Measurements from ENCODE around the gene ANKRD6. TPM values are rescaled to one million over a fixed set of nuclear protein-coding genes. Genes with fewer than 3 reads are reported as not detected.
"Not testable (repeated sequence)": the region's sequence is repeated elsewhere in the genome, so short reads cannot be mapped to it uniquely, and the experiment has no call there.

The ANKRD6 gene
- polyA plus RNA-seq, 4 donors, result 0.89 to 7.9 (median 1.8) TPM

DNA sequence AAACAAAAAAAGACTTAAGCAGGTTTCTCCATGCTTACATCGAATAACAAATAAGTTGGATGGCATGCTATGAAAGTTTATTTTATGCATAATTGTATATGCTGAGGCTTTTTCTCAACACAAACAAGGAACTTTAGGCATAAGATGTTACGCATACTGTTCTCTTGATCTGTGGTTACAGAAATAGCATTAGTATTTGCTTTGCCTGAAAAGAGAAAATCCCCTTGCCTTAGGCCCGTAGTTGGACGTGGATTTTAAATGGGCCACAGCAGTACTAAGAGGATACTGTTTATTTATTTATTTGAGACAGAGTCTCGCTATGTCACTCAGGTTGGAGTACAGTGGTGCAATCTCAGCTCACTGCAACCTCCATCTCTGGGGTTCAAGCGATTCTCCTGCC lies 186.6 kb downstream of the ANKRD6 start:
- DNase-seq, result no peak
- Histone ChIP-seq H3K27me3 (ENCODE audit: control insufficient read depth in 3 of 3, insufficient read depth in 3 of 3, low read length in 3 of 3) (no peaks in the 10 kb centered on the region), H3K4me1 (ENCODE audit: control insufficient read depth in 3 of 3, insufficient read depth in 2 of 3, low read depth in 1 of 3, low read length in 2 of 3) (no peaks in the 10 kb centered on the region), H3K9me3 (ENCODE audit: control insufficient read depth in 2 of 2, insufficient read depth in 1 of 2, low read depth in 1 of 2, low read length in 1 of 2) (no peaks in the 10 kb centered on the region), H3K36me3 (ENCODE audit: control insufficient read depth in 3 of 3, insufficient read depth in 2 of 3, low read depth in 1 of 3, low read length in 3 of 3) (peaks cover 0 to 7% (median 3%) of the 10 kb centered on the region in 3 donors), H3K27ac (ENCODE audit: low read depth in 1 of 3, low read length in 2 of 3) (no peak overlapping the region), H3K4me3 (ENCODE audit: low read depth in 1 of 3, low read length in 3 of 3) (no peak overlapping the region)
- 92 to 94% (median 92%) methylated on average over 6 of the region's 6 CpGs for WGBS, 3 donors
- no peak for FAIRE-seq

DNA sequence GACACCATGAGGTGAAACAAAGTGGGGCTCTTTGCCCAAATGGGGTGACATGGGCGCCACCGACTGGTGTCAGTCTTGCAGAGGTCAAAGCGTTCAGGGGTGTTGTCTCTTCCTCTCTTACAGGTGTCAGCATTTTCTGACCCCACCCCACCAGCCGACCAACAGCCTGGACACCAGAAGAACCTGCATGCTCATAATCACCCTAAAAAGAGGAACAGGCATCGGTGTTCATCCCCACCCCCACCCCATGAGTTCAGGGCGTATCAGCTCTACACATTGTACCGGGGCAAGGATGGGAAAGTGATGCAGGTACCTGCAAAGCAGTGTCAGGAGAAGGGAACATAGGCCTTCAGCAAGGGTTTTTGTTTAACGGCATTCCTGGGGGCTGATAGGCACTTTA lies 190.8 kb downstream of the ANKRD6 start:
- DNase-seq (no peak), FAIRE-seq (no peak)
- Histone ChIP-seq H3K4me3 (ENCODE audit: low read depth in 1 of 3, low read length in 3 of 3) (no peak overlapping the region), H3K27ac (ENCODE audit: low read depth in 1 of 3, low read length in 2 of 3) (no peak overlapping the region), H3K36me3 (ENCODE audit: control insufficient read depth in 3 of 3, insufficient read depth in 2 of 3, low read depth in 1 of 3, low read length in 3 of 3) (peaks cover 0 to 10% (median 0%) of the 10 kb centered on the region in 3 donors), H3K9me3 (ENCODE audit: control insufficient read depth in 2 of 2, insufficient read depth in 1 of 2, low read depth in 1 of 2, low read length in 1 of 2) (no peaks in the 10 kb centered on the region), H3K27me3 (ENCODE audit: control insufficient read depth in 3 of 3, insufficient read depth in 3 of 3, low read length in 3 of 3) (no peaks in the 10 kb centered on the region), H3K4me1 (ENCODE audit: control insufficient read depth in 3 of 3, insufficient read depth in 2 of 3, low read depth in 1 of 3, low read length in 2 of 3) (no peaks in the 10 kb centered on the region)
- 87 to 92% (median 91%) methylated on average over 8 of the region's 8 CpGs for WGBS, 3 donors

DNA sequence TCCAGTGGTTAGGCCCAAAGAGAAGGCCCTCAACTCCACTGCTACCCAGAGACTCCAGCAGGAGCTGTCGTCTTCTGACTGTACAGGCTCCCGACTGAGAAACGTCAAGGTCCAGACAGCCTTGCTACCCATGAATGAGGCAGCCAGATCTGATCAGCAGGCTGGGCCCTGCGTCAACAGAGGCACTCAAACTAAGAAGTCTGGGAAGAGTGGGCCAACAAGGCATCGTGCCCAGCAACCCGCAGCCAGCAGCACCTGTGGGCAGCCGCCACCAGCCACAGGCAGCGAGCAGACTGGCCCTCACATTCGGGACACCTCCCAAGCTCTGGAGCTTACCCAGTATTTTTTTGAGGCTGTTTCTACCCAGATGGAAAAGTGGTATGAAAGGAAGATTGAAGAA lies 197.5 kb downstream of the ANKRD6 start:
- peaks cover 0 to 13% (median 2%) of the 10 kb centered on the region in 3 donors for H3K36me3 ChIP-seq (ENCODE audit: control insufficient read depth in 3 of 3, insufficient read depth in 2 of 3, low read depth in 1 of 3, low read length in 3 of 3)
- no peak overlapping the region for H3K4me3 ChIP-seq (ENCODE audit: low read depth in 1 of 3, low read length in 3 of 3)
- FAIRE-seq (no peak), DNase-seq (no peak)
- no peaks in the 10 kb centered on the region for H3K9me3 ChIP-seq (ENCODE audit: control insufficient read depth in 2 of 2, insufficient read depth in 1 of 2, low read depth in 1 of 2, low read length in 1 of 2)
- no peak overlapping the region for H3K27ac ChIP-seq (ENCODE audit: low read depth in 1 of 3, low read length in 2 of 3)
- H3K27me3 ChIP-seq (ENCODE audit: control insufficient read depth in 3 of 3, insufficient read depth in 3 of 3, low read length in 3 of 3), result no peaks in the 10 kb centered on the region
- 83 to 93% (median 93%) methylated on average over 9 of the region's 9 CpGs for WGBS, 3 donors
- no peaks in the 10 kb centered on the region for H3K4me1 ChIP-seq (ENCODE audit: control insufficient read depth in 3 of 3, insufficient read depth in 2 of 3, low read depth in 1 of 3, low read length in 2 of 3)

DNA sequence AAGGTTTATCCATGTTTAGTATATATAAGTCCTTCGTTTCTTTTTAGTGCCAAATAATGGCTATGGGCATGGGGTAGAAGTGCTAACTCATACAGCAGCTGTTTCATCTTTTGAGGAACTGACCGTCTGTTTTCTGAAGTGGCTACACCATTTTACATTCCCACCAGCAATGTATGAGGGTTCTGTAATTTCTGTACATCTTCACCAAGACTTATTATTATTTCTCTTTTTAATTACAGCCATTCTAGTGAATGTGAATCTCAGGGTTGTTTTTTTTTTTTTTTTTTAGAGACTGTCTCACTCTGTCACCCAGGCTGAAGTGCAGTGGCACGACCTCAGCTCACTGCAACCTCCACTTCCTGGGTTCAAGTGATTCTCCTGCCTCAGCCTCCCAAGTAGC lies 203.5 kb downstream of the ANKRD6 start:
- not testable (repeated sequence) for H3K9me3 ChIP-seq (ENCODE audit: control insufficient read depth in 2 of 2, insufficient read depth in 1 of 2, low read depth in 1 of 2, low read length in 1 of 2); DNase-seq; H3K36me3 ChIP-seq (ENCODE audit: control insufficient read depth in 3 of 3, insufficient read depth in 2 of 3, low read depth in 1 of 3, low read length in 3 of 3); H3K4me3 ChIP-seq (ENCODE audit: low read depth in 1 of 3, low read length in 3 of 3); H3K4me1 ChIP-seq (ENCODE audit: control insufficient read depth in 3 of 3, insufficient read depth in 2 of 3, low read depth in 1 of 3, low read length in 2 of 3); H3K27me3 ChIP-seq (ENCODE audit: control insufficient read depth in 3 of 3, insufficient read depth in 3 of 3, low read length in 3 of 3); FAIRE-seq; H3K27ac ChIP-seq (ENCODE audit: low read depth in 1 of 3, low read length in 2 of 3)
- 96 to 98% (median 97%) methylated on average over 3 of the region's 3 CpGs for WGBS, 3 donors

DNA sequence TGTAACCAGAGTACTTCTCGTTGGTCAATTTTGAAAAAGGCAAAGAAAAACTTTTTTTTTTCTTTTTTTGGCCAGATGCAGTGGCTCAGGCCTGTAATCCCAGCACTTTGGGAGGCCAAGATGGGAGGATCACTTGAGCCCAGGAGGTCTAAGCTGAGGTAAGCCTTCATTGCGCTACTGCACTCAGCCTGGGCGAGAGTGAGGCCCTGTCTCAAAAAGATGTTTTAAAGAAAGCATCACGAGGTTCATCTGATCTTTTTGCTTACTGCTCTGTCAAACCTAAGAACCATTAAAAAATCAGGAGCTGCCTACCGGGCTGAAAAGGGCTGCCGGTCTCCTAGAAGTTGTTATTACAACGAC lies 205.0 kb downstream of the ANKRD6 start:
- Histone ChIP-seq H3K4me3 (ENCODE audit: low read depth in 1 of 3, low read length in 3 of 3) (peak overlapping the region; percentile 41 to 75 (median 65)), H3K27me3 (ENCODE audit: control insufficient read depth in 3 of 3, insufficient read depth in 3 of 3, low read length in 3 of 3) (no peaks in the 10 kb centered on the region), H3K36me3 (ENCODE audit: control insufficient read depth in 3 of 3, insufficient read depth in 2 of 3, low read depth in 1 of 3, low read length in 3 of 3) (peaks cover 0 to 6% (median 5%) of the 10 kb centered on the region in 3 donors), H3K9me3 (ENCODE audit: control insufficient read depth in 2 of 2, insufficient read depth in 1 of 2, low read depth in 1 of 2, low read length in 1 of 2) (no peaks in the 10 kb centered on the region), H3K27ac (ENCODE audit: low read depth in 1 of 3, low read length in 2 of 3) (peak overlapping the region; percentile 84 to 98 (median 89)), H3K4me1 (ENCODE audit: control insufficient read depth in 3 of 3, insufficient read depth in 2 of 3, low read depth in 1 of 3, low read length in 2 of 3) (peaks cover 0 to 6% (median 4%) of the 10 kb centered on the region in 3 donors)
- FAIRE-seq (no peak), DNase-seq (no peak)
- 5 to 16% (median 7%) methylated on average over 7 of the region's 7 CpGs for WGBS, 3 donors

DNA sequence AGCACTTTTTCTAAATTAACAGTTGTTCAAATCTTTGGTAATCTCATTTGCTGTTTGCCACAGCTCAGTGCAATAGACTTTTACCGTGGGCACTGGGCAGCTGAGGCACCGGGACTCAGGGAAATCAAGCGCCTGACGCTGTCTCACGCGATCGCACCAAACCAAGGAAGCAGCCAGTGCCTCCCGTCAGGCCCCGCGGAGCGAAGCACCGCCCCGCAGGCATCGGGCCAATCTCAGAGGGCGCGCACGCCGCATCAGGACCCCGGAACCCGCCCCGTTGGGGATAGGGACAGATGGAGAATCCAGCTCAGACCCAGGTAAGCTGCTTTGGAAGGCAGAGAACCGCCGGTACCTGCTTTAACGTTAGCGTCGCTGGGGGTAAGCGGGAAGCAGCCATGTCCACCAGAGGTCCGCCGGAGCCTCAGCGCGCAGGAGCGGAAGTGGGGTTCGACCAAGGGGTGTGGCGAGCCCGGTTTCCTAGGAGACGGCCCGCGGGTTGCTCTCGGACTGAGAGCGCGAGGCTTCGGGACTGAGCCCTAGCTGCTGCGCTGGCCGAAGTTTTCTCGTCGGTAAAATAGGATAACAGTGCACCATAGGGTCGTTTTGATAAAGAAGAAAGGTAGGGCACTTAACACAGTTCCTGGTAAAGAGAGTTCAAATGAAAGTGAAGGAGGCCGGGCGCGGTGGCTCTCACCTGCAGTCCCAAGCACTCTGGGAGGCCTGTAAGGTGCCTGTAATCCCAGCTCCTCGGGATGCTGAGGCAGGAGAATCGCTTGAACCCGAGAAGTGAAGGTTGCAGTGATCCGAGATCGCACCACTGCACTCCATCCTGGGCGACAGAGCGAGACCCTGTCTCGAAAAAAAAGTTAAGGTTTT lies 205.6 kb downstream of the ANKRD6 start, which contains the start of gene LYRM2:
TSS of gene LYRM2 (minus strand) at position 428 of the 876 bp plus-strand sequence. CDS start at position 397, 31 bp downstream.
- H3K36me3 ChIP-seq (ENCODE audit: control insufficient read depth in 3 of 3, insufficient read depth in 2 of 3, low read depth in 1 of 3, low read length in 3 of 3), result peaks cover 0 to 9% (median 8%) of the 10 kb centered on the region in 3 donors
- no peaks in the 10 kb centered on the region for H3K9me3 ChIP-seq (ENCODE audit: control insufficient read depth in 2 of 2, insufficient read depth in 1 of 2, low read depth in 1 of 2, low read length in 1 of 2)
- H3K27me3 ChIP-seq (ENCODE audit: control insufficient read depth in 3 of 3, insufficient read depth in 3 of 3, low read length in 3 of 3), result no peaks in the 10 kb centered on the region
- whole genome bisulfite sequencing, 3 donors, result 1 to 3% (median 3%) methylated on average over 58 of the region's 58 CpGs
- H3K4me1 ChIP-seq (ENCODE audit: control insufficient read depth in 3 of 3, insufficient read depth in 2 of 3, low read depth in 1 of 3, low read length in 2 of 3), result peaks cover 0 to 6% (median 4%) of the 10 kb centered on the region in 3 donors
- FAIRE-seq (no peak), DNase-seq (peak; percentile 92 to 97)
- peak within 1 kb of the TSS; percentile 65 to 75 (median 69) for H3K4me3 ChIP-seq (ENCODE audit: low read depth in 1 of 3, low read length in 3 of 3)
- H3K27ac ChIP-seq (ENCODE audit: low read depth in 1 of 3, low read length in 2 of 3), result peak within 1 kb of the TSS; percentile 84 to 98 (median 89)

DNA sequence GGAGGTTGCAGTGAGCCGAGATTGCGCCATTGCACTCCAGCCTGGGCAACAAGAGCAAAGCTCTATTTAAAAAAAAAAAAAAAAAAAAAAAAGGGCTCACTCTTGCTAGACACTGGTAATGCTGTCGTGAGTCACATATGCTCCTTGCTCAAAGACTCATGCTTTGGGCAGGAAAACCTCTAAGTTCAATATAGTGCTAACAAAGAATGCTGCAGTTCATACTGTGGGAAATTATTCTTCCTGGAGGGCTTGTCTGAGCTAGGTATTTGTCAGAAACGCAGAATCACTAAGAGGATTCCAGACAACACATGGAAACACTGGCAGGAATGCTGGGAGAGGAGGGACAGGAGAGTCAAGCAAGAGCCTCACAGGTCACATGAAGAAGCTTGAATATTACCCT lies 207.9 kb downstream of the ANKRD6 start:
- H3K27me3 ChIP-seq (ENCODE audit: control insufficient read depth in 3 of 3, insufficient read depth in 3 of 3, low read length in 3 of 3), result no peaks in the 10 kb centered on the region
- peaks cover 0 to 13% (median 4%) of the 10 kb centered on the region in 3 donors for H3K36me3 ChIP-seq (ENCODE audit: control insufficient read depth in 3 of 3, insufficient read depth in 2 of 3, low read depth in 1 of 3, low read length in 3 of 3)
- WGBS, 3 donors, result 90 to 97% (median 91%) methylated on average over 4 of the region's 4 CpGs
- no peak overlapping the region for H3K4me3 ChIP-seq (ENCODE audit: low read depth in 1 of 3, low read length in 3 of 3)
- peaks cover 0 to 6% (median 4%) of the 10 kb centered on the region in 3 donors for H3K4me1 ChIP-seq (ENCODE audit: control insufficient read depth in 3 of 3, insufficient read depth in 2 of 3, low read depth in 1 of 3, low read length in 2 of 3)
- no peaks in the 10 kb centered on the region for H3K9me3 ChIP-seq (ENCODE audit: control insufficient read depth in 2 of 2, insufficient read depth in 1 of 2, low read depth in 1 of 2, low read length in 1 of 2)
- FAIRE-seq (no peak), DNase-seq (no peak)
- H3K27ac ChIP-seq (ENCODE audit: low read depth in 1 of 3, low read length in 2 of 3), result no peak overlapping the region

DNA sequence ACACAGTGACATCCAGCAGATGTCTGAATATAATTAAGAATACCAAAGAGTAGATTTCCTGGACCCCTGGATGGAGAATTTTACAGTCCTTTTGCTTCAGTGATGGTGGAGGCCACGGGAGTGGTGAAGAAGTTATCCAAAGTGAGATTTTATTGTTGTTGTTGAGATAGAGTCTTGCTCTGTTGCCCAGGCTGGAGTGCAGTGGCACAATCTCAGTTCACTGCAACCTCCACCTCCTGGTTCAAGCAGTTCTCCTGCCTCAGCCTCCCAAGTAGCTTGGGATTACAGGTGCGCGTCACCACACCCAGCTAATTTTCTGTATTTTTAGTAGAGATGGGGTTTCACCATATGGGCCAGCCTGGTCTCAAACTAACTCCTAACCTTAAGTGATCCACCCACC lies 208.6 kb downstream of the ANKRD6 start:
- H3K4me1 ChIP-seq (ENCODE audit: control insufficient read depth in 3 of 3, insufficient read depth in 2 of 3, low read depth in 1 of 3, low read length in 2 of 3); H3K9me3 ChIP-seq (ENCODE audit: control insufficient read depth in 2 of 2, insufficient read depth in 1 of 2, low read depth in 1 of 2, low read length in 1 of 2); H3K27ac ChIP-seq (ENCODE audit: low read depth in 1 of 3, low read length in 2 of 3); H3K4me3 ChIP-seq (ENCODE audit: low read depth in 1 of 3, low read length in 3 of 3); DNase-seq; H3K36me3 ChIP-seq (ENCODE audit: control insufficient read depth in 3 of 3, insufficient read depth in 2 of 3, low read depth in 1 of 3, low read length in 3 of 3); FAIRE-seq; H3K27me3 ChIP-seq (ENCODE audit: control insufficient read depth in 3 of 3, insufficient read depth in 3 of 3, low read length in 3 of 3): not testable (repeated sequence)
- 96 to 98% (median 97%) methylated on average over 3 of the region's 3 CpGs for WGBS, 3 donors
